MG63 (cell line): ENCODE results near the gene PARD3B. TPM values are rescaled to one million over a fixed set of nuclear protein-coding genes. Genes with fewer than 3 reads are reported as not detected.

Source experiments
- DNase-seq: peaks from one replicate; pipeline ENCODE4 v3.0.0-alpha.2; 2020
- H3K27me3 ChIP-seq: fragments of 250-450 bp; sonication (Bioruptor Pico); 2 replicates; pipeline ENCODE4 v1.5.1; 2020; ENCODE audit warnings: mild to moderate bottlenecking, moderate library complexity
- H3K36me3 ChIP-seq: fragments of 250-450 bp; sonication (Bioruptor Pico); 2 replicates; pipeline ENCODE4 v1.5.1; 2020; ENCODE audit warnings: mild to moderate bottlenecking, moderate library complexity
- H3K4me3 ChIP-seq: fragments of 250-450 bp; sonication (Bioruptor Pico); 2 replicates; pipeline ENCODE4 v1.5.1; 2020; ENCODE audit warnings: mild to moderate bottlenecking, moderate library complexity
- H3K9me3 ChIP-seq: fragments of 250-450 bp; sonication (Bioruptor Pico); 2 replicates; pipeline ENCODE4 v1.5.1; 2020; ENCODE audit warnings: mild to moderate bottlenecking, moderate library complexity
- total RNA-seq: library from RNA; depleted of rRNA; stranded (reverse); fragments of >200 nt; shearing (Covaris generic); gene quantifications from 2 replicates; pipeline ENCODE4 v1.2.3, GENCODE V29; 2014; ENCODE audit warnings: low replicate concordance

PARD3B gene
- total RNA-seq, 1 experiment from 2014 or later, result 4.5 TPM

GRCh38 chr2:205383601-205384000 is 838.3 kb downstream of the PARD3B start:
- H3K27me3 ChIP-seq, result no peaks in the 10 kb centered on the region
- no peaks in the 10 kb centered on the region for H3K36me3 ChIP-seq
- DNase-seq, result no peak
- H3K4me3 ChIP-seq, result no peak overlapping the region
- H3K9me3 ChIP-seq, result no peaks in the 10 kb centered on the region

GRCh38 chr2:205386109-205386508 is 840.8 kb downstream of the PARD3B start:
- DNase-seq, result peak; percentile 28
- H3K36me3 ChIP-seq, result no peaks in the 10 kb centered on the region
- H3K27me3 ChIP-seq, result no peaks in the 10 kb centered on the region
- no peak overlapping the region for H3K4me3 ChIP-seq
- H3K9me3 ChIP-seq, result no peaks in the 10 kb centered on the region

- H3K4me3 ChIP-seq, result no peak overlapping the region
- H3K9me3 ChIP-seq, result no peaks in the 10 kb centered on the region
- H3K36me3 ChIP-seq, result no peaks in the 10 kb centered on the region
- H3K27me3 ChIP-seq, result no peaks in the 10 kb centered on the region
- DNase-seq, result peak; percentile 53
These were observed 842.2 kb downstream of the PARD3B start for GRCh38 chr2:205387350-205388055.

- Histone ChIP-seq H3K36me3 (no peaks in the 10 kb centered on the region), H3K9me3 (no peaks in the 10 kb centered on the region), H3K4me3 (no peak overlapping the region), H3K27me3 (no peaks in the 10 kb centered on the region)
- DNase-seq, result peak; percentile 7
These were observed 845.6 kb downstream of the PARD3B start for GRCh38 chr2:205390866-205391265.

DNA sequence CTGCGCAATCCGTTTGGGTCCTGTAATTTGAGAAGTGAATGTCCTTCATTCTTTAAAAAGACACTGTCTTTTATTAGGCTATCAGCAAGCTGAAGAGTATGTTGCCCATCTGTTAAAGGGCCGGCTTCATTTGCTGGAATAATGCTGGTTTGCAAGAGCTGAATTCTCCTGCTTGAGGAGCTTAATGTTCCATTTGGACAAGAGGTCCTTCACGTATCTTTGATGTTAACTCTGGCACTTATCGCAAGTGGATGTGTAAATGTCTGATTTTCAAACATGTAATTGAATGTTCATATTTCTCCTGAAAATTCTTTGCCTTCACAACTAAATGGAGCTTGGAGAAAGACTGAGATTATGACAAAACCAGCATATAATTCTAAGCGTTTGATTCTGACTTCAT is 856.2 kb downstream of the PARD3B start:
- Histone ChIP-seq H3K36me3 (no peaks in the 10 kb centered on the region), H3K9me3 (no peaks in the 10 kb centered on the region), H3K27me3 (no peaks in the 10 kb centered on the region), H3K4me3 (no peak overlapping the region)
- no peak for DNase-seq

DNA sequence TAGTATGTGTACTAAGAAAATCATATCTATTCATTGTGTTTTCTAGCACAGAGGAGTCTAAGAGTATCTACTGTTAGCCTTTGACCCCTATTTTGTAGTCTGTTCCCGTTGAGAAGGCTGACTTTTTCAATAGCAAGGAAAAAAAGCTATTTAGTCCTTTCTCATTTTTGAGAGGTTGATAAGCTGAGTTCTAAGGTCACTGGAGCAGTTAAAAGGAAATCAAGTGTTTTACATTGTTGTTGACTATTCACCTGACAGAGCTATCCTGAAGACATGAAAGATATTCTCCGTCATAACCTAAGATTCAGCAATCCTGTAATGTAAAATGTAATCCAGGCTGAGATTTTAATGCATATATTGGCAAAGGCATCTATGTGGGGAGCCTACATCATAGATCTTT is 856.7 kb downstream of the PARD3B start:
- H3K4me3 ChIP-seq, result no peak overlapping the region
- H3K9me3 ChIP-seq, result no peaks in the 10 kb centered on the region
- no peaks in the 10 kb centered on the region for H3K36me3 ChIP-seq
- DNase-seq, result no peak
- H3K27me3 ChIP-seq, result no peaks in the 10 kb centered on the region

GRCh38 chr2:205403244-205403825 is 858.1 kb downstream of the PARD3B start:
- Histone ChIP-seq H3K9me3 (no peaks in the 10 kb centered on the region), H3K4me3 (no peak overlapping the region), H3K27me3 (no peaks in the 10 kb centered on the region), H3K36me3 (no peaks in the 10 kb centered on the region)
- DNase-seq, result peak; percentile 1

- peak; percentile 14 for DNase-seq
- Histone ChIP-seq H3K4me3 (no peak overlapping the region), H3K9me3 (no peaks in the 10 kb centered on the region), H3K36me3 (no peaks in the 10 kb centered on the region), H3K27me3 (no peaks in the 10 kb centered on the region)
These were observed 859.9 kb downstream of the PARD3B start for GRCh38 chr2:205405194-205405593.

DNA sequence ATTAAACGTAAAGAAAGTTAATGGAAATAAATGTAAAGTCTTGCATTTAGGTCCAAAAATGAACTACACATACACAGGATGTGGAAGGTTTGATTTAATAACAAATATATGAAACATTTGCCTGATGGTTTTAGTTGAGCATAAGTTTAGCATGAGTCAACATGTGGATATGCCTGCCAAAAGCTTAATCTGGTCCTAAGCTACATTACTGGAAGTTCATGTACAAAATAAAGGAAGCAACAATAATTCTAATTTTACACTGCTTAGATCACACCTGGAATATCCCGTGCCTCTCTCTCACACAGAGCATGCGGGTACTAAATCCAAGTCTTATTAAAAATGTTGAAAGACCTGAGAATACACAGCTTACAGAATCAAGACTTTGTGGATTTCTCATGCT is 860.5 kb downstream of the PARD3B start:
- Histone ChIP-seq H3K9me3 (no peaks in the 10 kb centered on the region), H3K27me3 (no peaks in the 10 kb centered on the region), H3K4me3 (no peak overlapping the region), H3K36me3 (no peaks in the 10 kb centered on the region)
- DNase-seq, result peak; percentile 45

DNA sequence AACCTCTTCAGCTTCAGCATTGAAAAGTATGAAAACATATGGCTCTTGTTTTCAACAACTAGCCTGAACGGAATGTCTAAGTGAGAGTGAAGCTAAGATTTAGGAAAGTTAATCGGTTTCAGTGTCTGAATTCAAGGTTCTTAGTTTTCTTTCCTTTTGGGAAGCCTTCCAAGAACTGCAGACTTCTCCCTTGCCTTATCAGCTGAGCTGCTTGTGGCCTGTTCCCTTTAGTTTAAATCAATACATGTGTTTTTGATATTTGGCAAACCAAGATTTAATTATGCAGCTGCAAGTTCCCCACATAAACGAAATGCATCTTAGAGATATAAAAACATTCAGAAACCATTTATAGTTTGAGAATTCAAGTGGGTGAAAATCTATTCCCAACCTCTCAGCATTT is 862.7 kb downstream of the PARD3B start:
- no peaks in the 10 kb centered on the region for H3K27me3 ChIP-seq
- no peak overlapping the region for H3K4me3 ChIP-seq
- DNase-seq, result no peak
- H3K36me3 ChIP-seq, result no peaks in the 10 kb centered on the region
- no peaks in the 10 kb centered on the region for H3K9me3 ChIP-seq

GRCh38 chr2:205408696-205409095 is 863.4 kb downstream of the PARD3B start:
- no peak overlapping the region for H3K4me3 ChIP-seq
- DNase-seq, result no peak
- no peaks in the 10 kb centered on the region for H3K36me3 ChIP-seq
- no peaks in the 10 kb centered on the region for H3K9me3 ChIP-seq
- H3K27me3 ChIP-seq, result no peaks in the 10 kb centered on the region

DNA sequence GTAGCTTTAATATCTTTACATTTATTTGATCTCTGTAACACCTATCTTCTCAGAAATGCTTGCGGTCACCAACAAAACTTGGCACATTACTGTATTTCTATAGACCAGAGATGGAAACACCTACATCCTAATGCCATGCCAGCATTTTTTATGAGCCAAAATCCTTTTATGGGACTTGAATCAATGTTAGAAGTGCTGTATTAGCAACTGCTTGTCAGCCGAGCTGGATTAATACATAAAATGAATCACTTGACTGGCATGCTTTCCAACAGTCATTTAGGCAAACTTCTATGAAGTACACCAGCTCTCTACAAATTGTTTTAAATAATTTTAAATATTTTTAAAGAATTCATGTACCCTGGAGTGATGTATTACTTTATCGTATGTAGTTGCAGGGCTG is 864.1 kb downstream of the PARD3B start:
- no peaks in the 10 kb centered on the region for H3K36me3 ChIP-seq
- no peak overlapping the region for H3K4me3 ChIP-seq
- DNase-seq, result peak; percentile 3
- no peaks in the 10 kb centered on the region for H3K27me3 ChIP-seq
- no peaks in the 10 kb centered on the region for H3K9me3 ChIP-seq

GRCh38 chr2:205411558-205411957 is 866.3 kb downstream of the PARD3B start:
- H3K36me3 ChIP-seq, result no peaks in the 10 kb centered on the region
- H3K9me3 ChIP-seq, result no peaks in the 10 kb centered on the region
- H3K4me3 ChIP-seq, result no peak overlapping the region
- DNase-seq, result peak; percentile 78
- no peaks in the 10 kb centered on the region for H3K27me3 ChIP-seq

- no peak for DNase-seq
- Histone ChIP-seq H3K4me3 (no peak overlapping the region), H3K36me3 (no peaks in the 10 kb centered on the region), H3K27me3 (no peaks in the 10 kb centered on the region), H3K9me3 (no peaks in the 10 kb centered on the region)
These were observed 879.1 kb downstream of the PARD3B start for GRCh38 chr2:205424326-205424725.

DNA sequence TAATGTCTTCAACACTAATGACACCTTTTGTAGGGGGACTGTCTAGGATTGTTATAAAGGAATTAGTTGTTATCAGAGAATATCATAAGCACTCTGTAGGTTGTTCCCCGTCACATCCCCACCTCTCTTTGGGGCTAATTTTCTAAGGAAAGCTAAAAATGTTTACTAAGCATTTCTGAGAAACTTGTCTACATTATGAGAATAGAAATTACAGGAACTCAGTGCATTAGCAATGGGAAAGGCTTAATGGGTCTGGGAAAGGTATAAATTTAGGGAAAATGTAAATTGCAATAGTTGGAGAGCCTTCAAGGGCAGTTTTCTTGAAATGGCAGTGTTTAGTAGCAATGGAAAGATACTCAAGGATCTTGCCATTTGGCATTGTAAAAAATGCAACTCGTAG is 879.8 kb downstream of the PARD3B start:
- H3K9me3 ChIP-seq, result no peaks in the 10 kb centered on the region
- H3K36me3 ChIP-seq, result no peaks in the 10 kb centered on the region
- no peaks in the 10 kb centered on the region for H3K27me3 ChIP-seq
- no peak for DNase-seq
- no peak overlapping the region for H3K4me3 ChIP-seq

DNA sequence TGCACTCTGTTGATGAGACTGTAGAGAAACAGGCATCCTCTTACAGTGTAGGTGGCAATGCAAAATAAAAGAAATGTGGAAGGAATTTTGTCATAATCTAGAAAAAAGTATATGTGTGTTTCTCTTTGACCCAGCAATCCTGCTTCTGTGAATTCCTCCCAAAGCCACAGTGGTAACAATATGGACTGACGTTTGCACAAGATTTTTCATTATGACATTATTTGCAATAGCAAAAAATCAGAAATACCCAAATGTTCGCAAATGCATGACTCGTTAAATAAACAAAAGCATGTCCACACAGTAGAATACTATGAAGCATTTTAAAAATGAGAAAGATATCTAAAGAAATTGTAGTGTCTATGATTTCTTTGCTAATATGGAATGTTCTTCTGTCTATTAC is 881.8 kb downstream of the PARD3B start:
- DNase-seq, result no peak
- H3K36me3 ChIP-seq, result no peaks in the 10 kb centered on the region
- H3K27me3 ChIP-seq, result no peaks in the 10 kb centered on the region
- H3K9me3 ChIP-seq, result no peaks in the 10 kb centered on the region
- H3K4me3 ChIP-seq, result no peak overlapping the region

DNA sequence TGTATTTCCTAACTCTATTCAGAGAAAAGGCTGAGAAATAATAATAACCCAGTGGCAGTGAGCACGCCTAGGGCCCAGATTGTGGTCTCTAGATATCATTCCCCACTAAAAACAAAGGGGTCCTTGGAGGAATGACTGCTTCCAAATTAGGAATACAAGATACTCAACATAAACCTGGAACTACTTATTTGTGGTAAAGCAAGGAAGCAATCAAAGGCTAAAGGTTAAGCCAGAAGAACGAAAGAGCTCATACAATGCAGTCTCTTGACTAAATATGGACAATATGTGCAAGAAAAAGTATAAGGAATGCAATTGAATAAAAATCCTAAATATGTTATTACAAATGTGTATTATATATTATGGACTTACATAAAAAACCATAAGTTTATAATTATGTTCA is 883.5 kb downstream of the PARD3B start:
- Histone ChIP-seq H3K36me3 (no peaks in the 10 kb centered on the region), H3K27me3 (no peaks in the 10 kb centered on the region), H3K9me3 (no peaks in the 10 kb centered on the region), H3K4me3 (no peak overlapping the region)
- no peak for DNase-seq

DNA sequence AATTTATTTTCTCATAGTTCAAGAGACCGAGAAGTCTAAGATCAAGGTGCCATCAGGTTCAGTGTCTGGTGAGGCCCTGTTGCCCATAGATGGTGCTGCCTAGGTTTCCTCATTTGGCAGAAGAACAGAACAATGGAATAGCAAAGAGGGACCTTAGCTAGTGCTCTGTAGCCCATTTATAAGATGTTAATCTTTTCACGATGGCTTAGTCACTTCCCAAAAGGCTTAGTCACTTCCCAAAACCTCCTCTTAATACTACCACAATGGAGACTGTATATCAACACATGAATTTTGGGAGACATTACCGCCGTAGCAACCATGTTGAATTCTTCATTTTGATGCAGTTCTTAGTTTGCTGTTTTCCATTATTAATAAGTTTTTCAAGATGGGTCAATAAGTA is 890.7 kb downstream of the PARD3B start:
- no peaks in the 10 kb centered on the region for H3K36me3 ChIP-seq
- H3K9me3 ChIP-seq, result peaks cover 7% of the 10 kb centered on the region; the same call in 1 of the 2 replicates
- no peak for DNase-seq
- no peaks in the 10 kb centered on the region for H3K27me3 ChIP-seq
- H3K4me3 ChIP-seq, result no peak overlapping the region
